ENCODE measurements around the gene RABEP2.

Gene RABEP2

DNA sequence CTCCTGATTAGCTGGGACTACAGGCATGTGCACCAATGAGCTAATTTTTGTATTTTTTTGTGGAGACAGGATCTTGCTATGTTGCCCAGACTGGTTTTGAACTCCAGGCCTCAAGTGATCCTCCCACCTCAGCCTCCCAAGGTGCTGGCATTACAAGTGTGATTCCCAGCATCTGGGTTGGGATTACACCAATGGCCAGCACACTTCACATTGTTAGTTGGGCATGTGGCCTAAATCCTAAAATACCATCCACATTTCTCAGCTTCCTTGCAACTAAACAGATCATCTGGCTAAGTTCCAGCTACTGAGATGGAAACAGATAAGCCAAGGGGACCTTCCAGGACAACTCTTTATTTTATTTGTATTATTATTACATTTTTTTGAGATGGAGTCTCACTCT is 9.9 kb downstream of the RABEP2 start:
- H2AFZ ChIP-seq (ENCODE audit: low read length), result no peak overlapping the region
- no peaks in the 10 kb centered on the region for H3K9me3 ChIP-seq (ENCODE audit: insufficient read depth, low read depth, low read length)
- TF ChIP-seq, protein P1, sequence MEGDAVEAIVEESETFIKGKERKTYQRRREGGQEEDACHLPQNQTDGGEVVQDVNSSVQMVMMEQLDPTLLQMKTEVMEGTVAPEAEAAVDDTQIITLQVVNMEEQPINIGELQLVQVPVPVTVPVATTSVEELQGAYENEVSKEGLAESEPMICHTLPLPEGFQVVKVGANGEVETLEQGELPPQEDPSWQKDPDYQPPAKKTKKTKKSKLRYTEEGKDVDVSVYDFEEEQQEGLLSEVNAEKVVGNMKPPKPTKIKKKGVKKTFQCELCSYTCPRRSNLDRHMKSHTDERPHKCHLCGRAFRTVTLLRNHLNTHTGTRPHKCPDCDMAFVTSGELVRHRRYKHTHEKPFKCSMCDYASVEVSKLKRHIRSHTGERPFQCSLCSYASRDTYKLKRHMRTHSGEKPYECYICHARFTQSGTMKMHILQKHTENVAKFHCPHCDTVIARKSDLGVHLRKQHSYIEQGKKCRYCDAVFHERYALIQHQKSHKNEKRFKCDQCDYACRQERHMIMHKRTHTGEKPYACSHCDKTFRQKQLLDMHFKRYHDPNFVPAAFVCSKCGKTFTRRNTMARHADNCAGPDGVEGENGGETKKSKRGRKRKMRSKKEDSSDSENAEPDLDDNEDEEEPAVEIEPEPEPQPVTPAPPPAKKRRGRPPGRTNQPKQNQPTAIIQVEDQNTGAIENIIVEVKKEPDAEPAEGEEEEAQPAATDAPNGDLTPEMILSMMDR (conservative IDR thresholded peaks at IDR 0.05; ENCODE audit: low read length), result no peak
- TF ChIP-seq EZH2phosphoT487 (IDR thresholded peaks at IDR 0.05; ENCODE audit: borderline replicate concordance), result no peak
- H3F3A ChIP-seq (ENCODE audit: low read depth), result no peaks in the 10 kb centered on the region
- H3K27me3 ChIP-seq (ENCODE audit: insufficient read depth, low read length, poor library complexity, severe bottlenecking), result no peaks in the 10 kb centered on the region
- no peaks in the 10 kb centered on the region for H4K20me1 ChIP-seq (ENCODE audit: insufficient read depth, low read length, poor library complexity, severe bottlenecking)
- H3K9me2 ChIP-seq (replicated peaks; ENCODE audit: low read depth, low read length), result no peaks in the 10 kb centered on the region
- H3K4me1 ChIP-seq (ENCODE audit: insufficient read depth, low read length, poor library complexity, severe bottlenecking), result no peaks in the 10 kb centered on the region
- H3K36me3 ChIP-seq (ENCODE audit: insufficient read depth, low read length), result peaks cover 8% of the 10 kb centered on the region; the same call in 1 of the 2 replicates
- H3K79me2 ChIP-seq (ENCODE audit: insufficient read depth, low read length), result no peaks in the 10 kb centered on the region
- H3K4me2 ChIP-seq (ENCODE audit: low read depth, low read length, poor library complexity, severe bottlenecking), result no peak overlapping the region
- H3K9ac ChIP-seq (ENCODE audit: low read depth, low read length, poor library complexity, severe bottlenecking), result no peak overlapping the region
- no peak overlapping the region for H3K4me3 ChIP-seq (ENCODE audit: low read length, poor library complexity, severe bottlenecking)

DNA sequence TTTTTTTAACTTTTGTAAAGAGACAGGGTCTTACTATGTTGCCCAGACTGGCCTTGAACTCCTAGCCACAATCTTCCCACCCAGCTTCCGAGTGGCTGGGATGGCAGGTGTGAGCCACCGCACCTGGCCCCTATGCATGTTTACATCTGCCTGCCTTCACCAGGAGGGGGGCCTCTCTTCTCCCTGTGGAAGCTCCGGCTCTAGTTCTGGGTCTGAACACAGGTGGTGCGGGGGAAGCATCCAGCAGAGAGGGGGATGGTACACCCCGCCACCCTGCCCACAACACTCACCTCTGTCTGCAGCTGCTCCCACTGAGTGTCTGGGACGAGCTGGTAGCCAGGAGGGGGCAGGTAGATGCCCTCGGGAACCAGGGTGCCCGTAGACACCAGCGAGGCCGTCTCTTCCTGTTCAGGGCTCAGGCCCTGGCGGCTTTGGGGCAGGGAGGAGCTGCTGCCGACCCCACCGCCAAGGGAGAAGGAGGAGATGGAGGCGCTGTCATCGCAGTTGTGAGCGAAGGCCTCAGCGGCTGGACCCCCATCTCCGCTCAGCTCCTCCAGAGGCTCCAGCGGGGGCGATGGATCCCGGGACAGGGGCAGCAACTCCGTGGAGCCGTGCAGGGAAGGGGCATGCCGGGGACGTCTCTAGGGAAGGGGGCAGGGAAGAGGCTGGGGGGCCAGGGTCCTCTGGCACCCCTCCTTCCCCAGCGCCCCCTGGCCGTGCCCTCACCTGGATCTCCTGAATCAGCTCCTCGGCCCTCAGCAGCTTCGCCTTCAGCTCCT is 10.9 kb downstream of the RABEP2 start:
- H3K79me2 ChIP-seq (ENCODE audit: insufficient read depth, low read length), result no peaks in the 10 kb centered on the region
- no peaks in the 10 kb centered on the region for H3K4me1 ChIP-seq (ENCODE audit: insufficient read depth, low read length, poor library complexity, severe bottlenecking)
- TF ChIP-seq EZH2phosphoT487 (IDR thresholded peaks at IDR 0.05; ENCODE audit: borderline replicate concordance), result no peak
- TF ChIP-seq, protein P1 (conservative IDR thresholded peaks at IDR 0.05; ENCODE audit: low read length), result no peak
- no peaks in the 10 kb centered on the region for H3K9me2 ChIP-seq (replicated peaks; ENCODE audit: low read depth, low read length)
- H3F3A ChIP-seq (ENCODE audit: low read depth), result no peaks in the 10 kb centered on the region
- no peak overlapping the region for H3K4me3 ChIP-seq (ENCODE audit: low read length, poor library complexity, severe bottlenecking)
- no peaks in the 10 kb centered on the region for H3K9me3 ChIP-seq (ENCODE audit: insufficient read depth, low read depth, low read length)
- peaks cover 4% of the 10 kb centered on the region; the same call in 1 of the 2 replicates for H3K36me3 ChIP-seq (ENCODE audit: insufficient read depth, low read length)
- H3K9ac ChIP-seq (ENCODE audit: low read depth, low read length, poor library complexity, severe bottlenecking), result no peak overlapping the region
- no peaks in the 10 kb centered on the region for H3K27me3 ChIP-seq (ENCODE audit: insufficient read depth, low read length, poor library complexity, severe bottlenecking)
- no peak overlapping the region for H3K4me2 ChIP-seq (ENCODE audit: low read depth, low read length, poor library complexity, severe bottlenecking)
- no peaks in the 10 kb centered on the region for H4K20me1 ChIP-seq (ENCODE audit: insufficient read depth, low read length, poor library complexity, severe bottlenecking)
- H2AFZ ChIP-seq (ENCODE audit: low read length), result no peak overlapping the region

DNA sequence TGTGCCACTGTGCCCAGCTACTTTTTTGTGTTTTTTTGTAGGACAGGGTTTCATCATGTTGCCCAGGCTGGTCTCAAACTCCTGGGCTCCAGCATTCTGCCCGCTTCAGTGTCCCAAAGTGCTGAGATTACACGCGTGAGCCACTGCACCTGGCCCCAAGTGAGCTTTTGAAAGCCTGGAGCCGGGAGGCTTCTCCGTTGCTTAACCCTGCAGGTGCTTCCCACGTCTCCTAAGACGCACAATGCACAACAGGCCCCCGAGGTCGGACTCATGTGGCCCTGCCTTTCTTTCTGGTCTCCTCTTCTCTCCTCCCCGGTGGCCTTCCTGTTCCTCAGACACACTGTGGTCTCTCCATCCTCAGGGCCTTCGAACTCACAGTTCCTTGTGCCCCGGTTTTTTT is 12.5 kb downstream of the RABEP2 start:
- Histone ChIP-seq H3K9me3 (ENCODE audit: insufficient read depth, low read depth, low read length) (no peaks in the 10 kb centered on the region), H2AFZ (ENCODE audit: low read length) (no peak overlapping the region), H3K36me3 (ENCODE audit: insufficient read depth, low read length) (peaks cover 5% of the 10 kb centered on the region; the same call in 1 of the 2 replicates), H3K4me1 (ENCODE audit: insufficient read depth, low read length, poor library complexity, severe bottlenecking) (no peaks in the 10 kb centered on the region), H3K4me2 (ENCODE audit: low read depth, low read length, poor library complexity, severe bottlenecking) (no peak overlapping the region), H3K79me2 (ENCODE audit: insufficient read depth, low read length) (no peaks in the 10 kb centered on the region), H3K9me2 (replicated peaks; ENCODE audit: low read depth, low read length) (no peaks in the 10 kb centered on the region), H3K4me3 (ENCODE audit: low read length, poor library complexity, severe bottlenecking) (no peak overlapping the region), H4K20me1 (ENCODE audit: insufficient read depth, low read length, poor library complexity, severe bottlenecking) (no peaks in the 10 kb centered on the region), H3F3A (ENCODE audit: low read depth) (no peaks in the 10 kb centered on the region), H3K9ac (ENCODE audit: low read depth, low read length, poor library complexity, severe bottlenecking) (no peak overlapping the region), H3K27me3 (ENCODE audit: insufficient read depth, low read length, poor library complexity, severe bottlenecking) (no peaks in the 10 kb centered on the region)
- TF ChIP-seq, protein P1 (conservative IDR thresholded peaks at IDR 0.05; ENCODE audit: low read length), result no peak
- no peak for TF ChIP-seq EZH2phosphoT487 (IDR thresholded peaks at IDR 0.05; ENCODE audit: borderline replicate concordance)
